Peyer's patch (tissue), 4 donors: ENCODE data around the gene DUSP11.

Experiments
- CTCF ChIP-seq, 6 experiments: fragments of 450-650 bp in 4 of 6; fragments of 200-600 bp in 2 of 6; sonication (generic) in 1 of 6; IDR thresholded peaks; one replicate each; pipeline ENCODE4 v1.5.1; 2017 to 2019; ENCODE audit warnings: antibody characterized with exemption in 6 of 6, mild to moderate bottlenecking in 3 of 6, moderate library complexity in 1 of 6
- POLR2A ChIP-seq, 2 donors: fragments of 450-650 bp; IDR thresholded peaks; one replicate each; pipeline ENCODE4 v1.5.1; 2017; ENCODE audit warnings: antibody characterized with exemption in 2 of 2, mild to moderate bottlenecking in 2 of 2, moderate library complexity in 2 of 2

- TF ChIP-seq CTCF (IDR thresholded peaks at IDR 0.05) (no peak), POLR2A (IDR thresholded peaks at IDR 0.05) (no peak)
These were observed 307 bp upstream of the DUSP11 start for GRCh38 chr2:73780237-73780582.
